IMR-90 (cell line): ENCODE data around the gene CCDC92. TPM values are rescaled to one million over a fixed set of nuclear protein-coding genes. Genes with fewer than 3 reads are reported as not detected.

Source experiments
- ATAC-seq: fragments of 200-7000 bp; cut with Tn5 transposase; 2 replicates; pipeline ENCODE4 v1.9.1; 2020; ENCODE audit warnings: low read depth, mild to moderate bottlenecking, moderate library complexity
- BruUV-seq: library from RNA; stranded (reverse); fragments of 400-500 nt; replicated peaks from 2 replicates; lab custom pipeline; 2021; lab: Mats Ljungman, UMichigan
- CTCF ChIA-PET: fragments of 300-600 bp; formaldehyde crosslinking; extraction: SDS; loops from one replicate; lab custom pipeline; 2021; ENCODE audit warnings: antibody characterized with exemption; lab: Yijun Ruan, JAX
- POLR2A ChIA-PET: fragments of 300-600 bp; sonication (Branson Sonifier 250); formaldehyde crosslinking; loops from one replicate; lab custom pipeline; 2022; ENCODE audit warnings: antibody characterized with exemption; ENCODE audit not compliant: unreplicated experiment; lab: Charles Lee
- DNase-seq: peaks from one replicate; pipeline ENCODE4 v3.0.0; 2013
- H2AFZ ChIP-seq: replicated peaks from 2 replicates; pipeline ENCODE3; 2013; ENCODE audit warnings: low read length, mild to moderate bottlenecking; ENCODE audit not compliant: poor library complexity
- H2AK5ac ChIP-seq: 2 replicates; pipeline ENCODE4 v1.6.1; 2013; ENCODE audit warnings: low read depth, low read length, inconsistent platforms
- H2AK9ac ChIP-seq: replicated peaks from 2 replicates; pipeline ENCODE3; 2013; ENCODE audit warnings: mild to moderate bottlenecking, low read depth, low read length, moderate library complexity; ENCODE audit not compliant: poor library complexity
- H2BK120ac ChIP-seq: 2 replicates; pipeline ENCODE4 v1.6.1; 2013; ENCODE audit warnings: low read depth, low read length, inconsistent platforms
- H2BK15ac ChIP-seq: 3 replicates; pipeline ENCODE4 v1.6.1; 2013; ENCODE audit warnings: low read depth, low read length, inconsistent platforms
- H2BK20ac ChIP-seq: 2 replicates; pipeline ENCODE4 v1.6.1; 2013; ENCODE audit warnings: low read depth, mild to moderate bottlenecking, inconsistent platforms, low read length, moderate library complexity
- H2BK5ac ChIP-seq: 2 replicates; pipeline ENCODE4 v1.6.1; 2013; ENCODE audit warnings: mild to moderate bottlenecking, low read depth, low read length, inconsistent platforms; ENCODE audit not compliant: poor library complexity, severe bottlenecking
- H3K14ac ChIP-seq: replicated peaks from 2 replicates; pipeline ENCODE4 v1.6.1; 2013; ENCODE audit warnings: low read depth, low read length, inconsistent platforms
- H3K18ac ChIP-seq: 2 replicates; pipeline ENCODE4 v1.6.1; 2013; ENCODE audit warnings: low read depth, low read length, control low read depth
- H3K23ac ChIP-seq: 2 replicates; pipeline ENCODE4 v1.6.1; 2013; ENCODE audit warnings: low read depth, low read length, inconsistent platforms
- H3K27ac ChIP-seq: 2 replicates; pipeline ENCODE4 v1.5.1; 2013; ENCODE audit warnings: mild to moderate bottlenecking, control low read depth, low read length; ENCODE audit not compliant: insufficient read depth
- H3K27me3 ChIP-seq: 2 replicates; pipeline ENCODE4 v1.6.1; 2013; ENCODE audit warnings: low read length; ENCODE audit not compliant: control insufficient read depth, insufficient read depth
- H3K36me3 ChIP-seq: 2 replicates; pipeline ENCODE4 v1.6.1; 2013; ENCODE audit warnings: low read length, mixed read lengths; ENCODE audit not compliant: control insufficient read depth, insufficient read depth
- H3K4ac ChIP-seq: 2 replicates; pipeline ENCODE4 v1.6.1; 2013; ENCODE audit warnings: low read depth, low read length, inconsistent platforms
- H3K4me1 ChIP-seq: 2 replicates; pipeline ENCODE4 v1.6.1; 2013; ENCODE audit warnings: low read length, mixed read lengths; ENCODE audit not compliant: control insufficient read depth, insufficient read depth
- H3K4me2 ChIP-seq: 2 replicates; pipeline ENCODE4 v1.6.1; 2013; ENCODE audit warnings: low read depth, mild to moderate bottlenecking, control low read depth, low read length, moderate library complexity
- H3K4me3 ChIP-seq: 2 replicates; pipeline ENCODE4 v1.5.1; 2013; ENCODE audit warnings: low read depth, mild to moderate bottlenecking, control low read depth, low read length, moderate library complexity; ENCODE audit not compliant: insufficient read depth
- H3K56ac ChIP-seq: 2 replicates; pipeline ENCODE4 v1.6.1; 2013; ENCODE audit warnings: low read length, inconsistent platforms; ENCODE audit not compliant: insufficient read depth; ENCODE audit errors: extremely low read depth
- H3K79me1 ChIP-seq, 2 experiments: 2 replicates each; pipeline ENCODE4 v1.6.1; 2013; ENCODE audit warnings: low read length in 2 of 2, inconsistent platforms in 1 of 2, low read depth in 1 of 2
- H3K9ac ChIP-seq: 2 replicates; pipeline ENCODE4 v1.6.1; 2013; ENCODE audit warnings: low read depth, low read length, control low read depth
- H3K9me1 ChIP-seq: 2 replicates; pipeline ENCODE4 v1.6.1; 2013; ENCODE audit warnings: low read length, inconsistent platforms; ENCODE audit not compliant: insufficient read depth
- H3K9me3 ChIP-seq: 2 replicates; pipeline ENCODE4 v1.6.1; 2013; ENCODE audit warnings: low read length; ENCODE audit not compliant: control insufficient read depth, insufficient read depth
- H4K20me1 ChIP-seq: 2 replicates; pipeline ENCODE4 v1.6.1; 2013; ENCODE audit warnings: low read length, inconsistent platforms; ENCODE audit not compliant: insufficient read depth
- H4K5ac ChIP-seq: 2 replicates; pipeline ENCODE4 v1.6.1; 2013; ENCODE audit warnings: mild to moderate bottlenecking, low read depth, low read length, control low read depth
- H4K8ac ChIP-seq, 2 experiments: 2 replicates each; pipeline ENCODE4 v1.6.1; 2013; ENCODE audit warnings: low read depth in 2 of 2, low read length in 2 of 2, control low read depth in 1 of 2, inconsistent platforms in 1 of 2
- H4K91ac ChIP-seq: 2 replicates; pipeline ENCODE4 v1.6.1; 2013; ENCODE audit warnings: low read depth, low read length, inconsistent platforms; ENCODE audit not compliant: insufficient read depth
- MAZ ChIP-seq: IDR thresholded peaks from 2 replicates; pipeline ENCODE4 v1.6.1; 2012; ENCODE audit warnings: low read depth, mild to moderate bottlenecking, low read length, improper control_type of control experiment, moderate library complexity, borderline replicate concordance
- RAD21 ChIP-seq: IDR thresholded peaks from 2 replicates; pipeline ENCODE4 v1.6.1; 2012; ENCODE audit warnings: low read length, improper control_type of control experiment
- SMC3 ChIP-seq: fragments of 150-350 bp; IDR thresholded peaks from 2 replicates; pipeline ENCODE4 v1.6.1; 2016; ENCODE audit warnings: low read depth, mild to moderate bottlenecking, antibody characterized with exemption, low read length, moderate library complexity
- WGBS, 2 experiments: methylation state at CpG; one replicate each; pipeline versions ENCODE4 v1.1.5 to v1.1.7; 2013; ENCODE audit warnings: missing lambda C conversion rate in 2 of 2; ENCODE audit not compliant: insufficient read length in 1 of 2; ENCODE audit errors: extremely low coverage in 2 of 2; 5-methylcytosine and 5-hydroxymethylcytosine counted together
- dilution Hi-C: fragments of 300-500 bp; cut with HindIII; formaldehyde crosslinking; loops from one replicate; pipeline ENCODE4 v1.14.3; 2018; ENCODE audit warnings: low sequenced_read_pairs; ENCODE audit not compliant: unreplicated experiment
- in situ Hi-C: fragments of 300-500 bp; cut with MboI; formaldehyde crosslinking; loops from 3 replicates; pipeline ENCODE4 v1.14.3; 2019; ENCODE audit warnings: low sequenced_read_pairs, inconsistent platforms, mixed read lengths
- intact Hi-C: fragments of 100-400 bp; cut with micrococcal nuclease; formaldehyde crosslinking; loops from 2 replicates; pipeline ENCODE4 v1.10.0; 2022
- polyA plus RNA-seq, 3 experiments: library from polyadenylated mRNA; depleted of rRNA; stranded (reverse); fragments of >200 nt; gene quantifications; 2 replicates each; pipeline ENCODE4 v1.2.3, GENCODE V29; 2012; ENCODE audit warnings: low replicate concordance in 1 of 3
- total RNA-seq: library from RNA; depleted of rRNA; stranded (reverse); fragments of >200 nt; gene quantifications from 2 replicates; pipeline ENCODE4 v1.2.3, GENCODE V29; 2012

The CCDC92 gene
- total and polyA plus RNA-seq, 2 of the 4 experiments (the other 2 are of a cell fraction): 5.7 to 55.5 TPM

GRCh38 chr12:123889848-123890535, 82.6 kb downstream of the CCDC92 start:
- Histone ChIP-seq H3K4ac (no peak overlapping the region), H3K9me3 (0 out of 2 replicates have a peak, but pooled peaks cover 3% of the 10 kb centered on the region), H3K23ac (no peak overlapping the region), H3K4me1 (no peaks in the 10 kb centered on the region), H3K27ac (no peak overlapping the region), H4K91ac (no peak overlapping the region), H2AK5ac (no peak overlapping the region), H3K18ac (no peak overlapping the region), H3K9me1 (no peaks in the 10 kb centered on the region), H4K20me1 (no peaks in the 10 kb centered on the region), H3K9ac (no peak overlapping the region), H3K4me3 (no peak overlapping the region), H3K79me1 (no peaks in the 10 kb centered on the region), H3K4me2 (no peak overlapping the region), H4K5ac (no peak overlapping the region), H2BK20ac (no peak overlapping the region), H2BK120ac (no peak overlapping the region), H3K36me3 (no peaks in the 10 kb centered on the region), H2AFZ (no peak overlapping the region), H2AK9ac (no peak overlapping the region), H2BK5ac (no peak overlapping the region), H3K56ac (no peak overlapping the region), H2BK15ac (no peak overlapping the region), H3K27me3 (peaks cover 46% of the 10 kb centered on the region), H4K8ac (no peak overlapping the region), H3K14ac (no peak overlapping the region)
- POLR2A ChIA-PET: no interaction called here
- DNase-seq: no peak
- intact Hi-C loops: no loop called here
- WGBS, 2 experiments: 80% methylated on average over 4 of the region's 12 CpGs; no CpG with 5 or more reads in 1 of the 2 experiments
- in situ Hi-C loops: no loop called here
- dilution Hi-C loops: no loop called here
- CTCF ChIA-PET: no interaction called here
- no peak for ATAC-seq
- TF ChIP-seq SMC3 (no peak), MAZ (no peak), RAD21 (no peak)
- BruUV-seq: no TSS peak
